Measurements from ENCODE around the gene POLR3E.

POLR3E gene

GRCh38 chr16:22323959-22324786, 27.0 kb downstream of the POLR3E start (continued):
- TF ChIP-seq ZFP3 (CRISPR knock-in tag; IDR thresholded peaks at IDR 0.05) (no peak), BACH2 (CRISPR knock-in tag; IDR thresholded peaks at IDR 0.05; ENCODE audit: borderline replicate concordance) (no peak), ISL1 (CRISPR knock-in tag; IDR thresholded peaks at IDR 0.05) (no peak)

GRCh38 chr16:22324787-22325597, 27.8 kb downstream of the POLR3E start:
- ATAC-seq, result no peak
- no peak for TF ChIP-seq TOX (CRISPR knock-in tag; IDR thresholded peaks at IDR 0.05; ENCODE audit: borderline replicate concordance)
- no peak for TF ChIP-seq PPARA (CRISPR knock-in tag; IDR thresholded peaks at IDR 0.05; ENCODE audit: borderline replicate concordance)
- no peak for TF ChIP-seq ZNF70 (CRISPR knock-in tag; IDR thresholded peaks at IDR 0.05)
- TF ChIP-seq RARB (CRISPR knock-in tag; IDR thresholded peaks at IDR 0.05), result no peak
- TF ChIP-seq ZNF8 (CRISPR knock-in tag; IDR thresholded peaks at IDR 0.05), result no peak
- TF ChIP-seq CSRNP3 (CRISPR knock-in tag; IDR thresholded peaks at IDR 0.05), result no peak
- TF ChIP-seq ZFP3 (CRISPR knock-in tag; IDR thresholded peaks at IDR 0.05), result no peak
- no peak for TF ChIP-seq GLIS3 (CRISPR knock-in tag; IDR thresholded peaks at IDR 0.05)
- no peak for TF ChIP-seq CSDC2 (CRISPR knock-in tag; IDR thresholded peaks at IDR 0.05)
- no peak for TF ChIP-seq BACH2 (CRISPR knock-in tag; IDR thresholded peaks at IDR 0.05; ENCODE audit: borderline replicate concordance)
- no peak for TF ChIP-seq ZC3H10 (CRISPR knock-in tag; IDR thresholded peaks at IDR 0.05)
- TF ChIP-seq ARNTL (CRISPR knock-in tag; IDR thresholded peaks at IDR 0.05; ENCODE audit: borderline replicate concordance, low read depth), result no peak
- no peak for TF ChIP-seq ESRRG (CRISPR knock-in tag; IDR thresholded peaks at IDR 0.05)
- TF ChIP-seq TCF4 (CRISPR knock-in tag; IDR thresholded peaks at IDR 0.05; ENCODE audit: borderline replicate concordance), result no peak
- TF ChIP-seq POU6F1 (CRISPR knock-in tag; IDR thresholded peaks at IDR 0.05; ENCODE audit: borderline replicate concordance, low read depth), result no peak
- TF ChIP-seq OSR1 (CRISPR knock-in tag; IDR thresholded peaks at IDR 0.05), result no peak

GRCh38 chr16:22325598-22326368, 28.6 kb downstream of the POLR3E start:
- ATAC-seq, result no peak
- no peak for TF ChIP-seq OSR1 (CRISPR knock-in tag; IDR thresholded peaks at IDR 0.05)
- TF ChIP-seq TOX (CRISPR knock-in tag; IDR thresholded peaks at IDR 0.05; ENCODE audit: borderline replicate concordance), result no peak
- no peak for TF ChIP-seq CSRNP3 (CRISPR knock-in tag; IDR thresholded peaks at IDR 0.05)
- TF ChIP-seq CSDC2 (CRISPR knock-in tag; IDR thresholded peaks at IDR 0.05), result no peak
- TF ChIP-seq ARNTL (CRISPR knock-in tag; IDR thresholded peaks at IDR 0.05; ENCODE audit: borderline replicate concordance, low read depth), result no peak
- TF ChIP-seq ZNF8 (CRISPR knock-in tag; IDR thresholded peaks at IDR 0.05), result no peak
- no peak for TF ChIP-seq ISL1 (CRISPR knock-in tag; IDR thresholded peaks at IDR 0.05)
- no peak for TF ChIP-seq CREB5 (CRISPR knock-in tag; IDR thresholded peaks at IDR 0.05; ENCODE audit: low read depth)
- no peak for TF ChIP-seq ZNF70 (CRISPR knock-in tag; IDR thresholded peaks at IDR 0.05)
- no peak for TF ChIP-seq ESRRG (CRISPR knock-in tag; IDR thresholded peaks at IDR 0.05)

- no peak for ATAC-seq
- TF ChIP-seq CSRNP3 (CRISPR knock-in tag; IDR thresholded peaks at IDR 0.05) (no peak), ZNF8 (CRISPR knock-in tag; IDR thresholded peaks at IDR 0.05) (no peak), BACH2 (CRISPR knock-in tag; IDR thresholded peaks at IDR 0.05; ENCODE audit: borderline replicate concordance) (no peak), PATZ1 (CRISPR knock-in tag; IDR thresholded peaks at IDR 0.05; ENCODE audit: borderline replicate concordance) (no peak), RARB (CRISPR knock-in tag; IDR thresholded peaks at IDR 0.05) (no peak), TSHZ2 (CRISPR knock-in tag; IDR thresholded peaks at IDR 0.05) (no peak)
Measured at GRCh38 chr16:22326369-22326652, 29.1 kb downstream of the POLR3E start.
